Heart right ventricle (tissue), 16 donors: ENCODE data around the gene LCN1. TPM values are rescaled to one million over a fixed set of nuclear protein-coding genes. Genes with fewer than 3 reads are reported as not detected.

Experiments used
- ATAC-seq, 8 donors: fragments of 200-7000 bp; cut with Tn5 transposase; one replicate each; pipeline ENCODE4 v1.9.1; 2020; ENCODE audit warnings: mild to moderate bottlenecking in 8 of 8, moderate library complexity in 8 of 8, moderate number of reproducible peaks in 1 of 8
- DNase-seq, 2 donors: peaks; one replicate each; pipeline ENCODE4 v3.0.0-alpha.2; 2020
- H3K27ac ChIP-seq, 10 donors: fragments of 200-600 bp; sonication (generic) in 2 of 10; one replicate each; pipeline versions ENCODE4 v1.5.0 to v1.8.0; 2020 to 2022; ENCODE audit warnings: mild to moderate bottlenecking in 3 of 10
- H3K27me3 ChIP-seq, 7 donors: fragments of 200-600 bp; one replicate each; pipeline ENCODE4 v1.8.0; 2021 to 2022; ENCODE audit warnings: mild to moderate bottlenecking in 2 of 7
- H3K36me3 ChIP-seq, 9 donors: fragments of 200-600 bp; sonication (generic) in 1 of 9; one replicate each; pipeline versions ENCODE4 v1.5.0 to v1.8.0; 2020 to 2022; ENCODE audit warnings: mild to moderate bottlenecking in 2 of 9
- H3K4me1 ChIP-seq, 9 donors: fragments of 200-600 bp; sonication (generic) in 1 of 9; one replicate each; pipeline versions ENCODE4 v1.5.0 to v1.8.0; 2020 to 2022; ENCODE audit warnings: mild to moderate bottlenecking in 4 of 9
- H3K4me3 ChIP-seq, 10 donors: fragments of 200-600 bp; sonication (generic) in 2 of 10; one replicate each; pipeline versions ENCODE4 v1.5.0 to v1.8.0; 2020 to 2022; ENCODE audit warnings: mild to moderate bottlenecking in 7 of 10, moderate library complexity in 2 of 10
- H3K9me3 ChIP-seq, 11 donors: fragments of 200-600 bp in 10 of 11; sonication (generic) in 2 of 11; one replicate each; pipeline versions ENCODE4 v1.5.0 to v1.8.0; 2013 to 2022; ENCODE audit warnings: mild to moderate bottlenecking in 2 of 11, control low read depth in 1 of 11, moderate library complexity in 1 of 11
- CTCF ChIP-seq, 9 donors: fragments of 200-600 bp; sonication (generic) in 2 of 9; IDR thresholded peaks; one replicate each; pipeline versions ENCODE4 v1.5.0 to v1.8.0; 2021 to 2022; ENCODE audit warnings: antibody characterized with exemption in 9 of 9, mild to moderate bottlenecking in 5 of 9, moderate library complexity in 1 of 9
- WGBS, 2 donors: extraction: QIAGEN DNeasy Blood & Tissue Kit; methylation state at CpG; one replicate each; pipeline ENCODE4 v1.1.7; 2013; ENCODE audit warnings: inconsistent platforms in 1 of 2; 5-methylcytosine and 5-hydroxymethylcytosine counted together
- intact Hi-C, 10 donors: fragments of 100-400 bp; cut with DNase I; formaldehyde crosslinking; loops; one replicate each; pipeline versions ENCODE4 v1.11.1 to v1.14.2; 2022
- polyA plus RNA-seq, 2 donors: library from polyadenylated mRNA; stranded (reverse); fragments of 200-250 nt; gene quantifications; one replicate each; pipeline ENCODE4 v1.2.3, GENCODE V29; 2013
- total RNA-seq, 10 donors: library from RNA; stranded (reverse); fragmentation: NEBNext Ultra II Directional in 3 of 10; extraction: Animal tissue kit (Norgen Biotek cat#: 25700) in 3 of 10; gene quantifications; one replicate each; pipeline versions ENCODE4 v1.2.1 to v1.2.4, GENCODE V29; 2021 to 2023
- donor health status: Arrhythmogenic right ventricular cardiomyopathy.
- donor health status: ischemic (EF 13 %, LVEDD 7.1; RV severe dilation, severe dysfunction).
- donor health status: healthy with polysubstance abuse.
- donor health status: DM: no; HTN: yes; CAD: no.
- donor health status: DM: no; HTN: no; CAD: no.
- donor health status: ischemic (EF 25% LVEDD 6.9; RV normal size, moderate dysfunction).
- donor health status: ischemic (EF 25% LVEDD 5.7; RV mildly dilated, moderate dysfunction).
- donor health status: healthy.
- donor health status: DM: yes; HTN: yes; CAD: no.
- donor health status: Ischemic cardiomyopathy.
- donor health status: ischemic (EF 35%, LVEDD 5.7; RV mildly dilated, moderate dysfunction).
- donor health status: nonischemic (EF 11% LVEDD 7.7; RV severe dilation, severe dysfunction).
- donor health status: DM: yes; HTN: yes; CAD: no.
- donor health status: PGD.
- donor health status: ischemic (EF 29% LVEDD 5.4; RV normal size, mild dysfunction).
- donor health status: nonischemic (EF 23%, LVEDD 6.1; RV moderate dilation, normal function).

The LCN1 gene
- total and polyA plus RNA-seq, 12 donors, result 0.13 to 0.76 (median 0.32) TPM; not detected in 9

GRCh38 chr9:135484460-135485277 lies 36.6 kb upstream of the LCN1 start:
- ATAC-seq (no peak), DNase-seq (no peak)
- intact Hi-C loops, result no loop called here
- H3K27ac ChIP-seq, result no peak overlapping the region
- no peaks in the 10 kb centered on the region for H3K9me3 ChIP-seq
- H3K4me1 ChIP-seq, result peaks cover 3 to 20% (median 11%) of the 10 kb centered on the region in 9 donors
- TF ChIP-seq CTCF (IDR thresholded peaks at IDR 0.05), result no peak
- WGBS, 2 donors, result 96 to 97% methylated on average over 47 of the region's 47 CpGs
- no peak overlapping the region for H3K4me3 ChIP-seq
- peaks cover 0 to 68% (median 21%) of the 10 kb centered on the region in 9 donors for H3K36me3 ChIP-seq
- H3K27me3 ChIP-seq, result peaks cover 0 to 17% (median 0%) of the 10 kb centered on the region in 7 donors

DNA sequence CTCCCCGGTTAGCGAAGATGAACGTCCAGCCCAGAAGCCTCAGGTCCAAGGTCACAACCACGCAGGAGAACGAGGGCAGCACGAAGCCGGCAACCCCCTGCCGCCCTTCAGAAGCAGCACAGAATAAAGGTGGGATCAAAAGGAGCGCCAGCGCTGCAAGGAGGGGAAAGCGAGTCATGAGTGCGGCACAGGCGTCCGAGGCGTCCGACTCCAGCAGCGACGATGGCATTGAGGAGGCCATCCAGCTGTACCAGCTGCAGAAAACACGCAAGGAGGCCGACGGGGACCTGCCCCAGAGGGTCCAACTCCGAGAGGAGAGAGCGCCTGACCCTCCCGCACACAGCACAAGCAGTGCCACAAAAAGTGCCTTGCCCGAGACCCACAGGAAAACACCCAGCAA lies 35.9 kb upstream of the LCN1 start:
- no peak for TF ChIP-seq CTCF (IDR thresholded peaks at IDR 0.05)
- WGBS, 2 donors, result 95 to 97% methylated on average over 25 of the region's 25 CpGs

GRCh38 chr9:135485832-135486231 lies 35.4 kb upstream of the LCN1 start:
- no peak overlapping the region for H3K27ac ChIP-seq
- peaks cover 0 to 10% (median 0%) of the 10 kb centered on the region in 7 donors for H3K27me3 ChIP-seq
- DNase-seq (no peak), ATAC-seq (no peak)
- 85 to 87% methylated on average over 21 of the region's 21 CpGs for WGBS, 2 donors
- no peaks in the 10 kb centered on the region for H3K9me3 ChIP-seq
- H3K4me3 ChIP-seq, result no peak overlapping the region
- peaks cover 1 to 13% (median 6%) of the 10 kb centered on the region in 9 donors for H3K4me1 ChIP-seq
- intact Hi-C loops, result no loop called here
- TF ChIP-seq CTCF (IDR thresholded peaks at IDR 0.05), result no peak
- H3K36me3 ChIP-seq, result peaks cover 0 to 70% (median 21%) of the 10 kb centered on the region in 9 donors

More for the DNA sequence above, 35.9 kb upstream of the LCN1 start:
- Histone ChIP-seq H3K9me3 (no peaks in the 10 kb centered on the region), H3K27ac (no peak overlapping the region), H3K4me3 (no peak overlapping the region), H3K36me3 (peaks cover 0 to 70% (median 21%) of the 10 kb centered on the region in 9 donors), H3K4me1 (peaks cover 3 to 18% (median 10%) of the 10 kb centered on the region in 9 donors), H3K27me3 (peaks cover 0 to 14% (median 0%) of the 10 kb centered on the region in 7 donors)
- ATAC-seq (no peak), DNase-seq (no peak)
- intact Hi-C loops, result no loop called here

- Histone ChIP-seq H3K4me1 (peaks cover 0 to 7% (median 0%) of the 10 kb centered on the region in 9 donors), H3K4me3 (no peak overlapping the region), H3K9me3 (no peaks in the 10 kb centered on the region), H3K27me3 (peaks cover 0 to 4% (median 0%) of the 10 kb centered on the region in 7 donors), H3K36me3 (peaks cover 0 to 73% (median 21%) of the 10 kb centered on the region in 9 donors), H3K27ac (no peak overlapping the region)
- WGBS, 2 donors, result 77 to 85% methylated on average over 33 of the region's 33 CpGs
- ATAC-seq, result no peak
- TF ChIP-seq CTCF (IDR thresholded peaks at IDR 0.05), result no peak
- DNase-seq, result no peak
- intact Hi-C loops, result no loop called here
Measured at GRCh38 chr9:135486267-135487065, 34.8 kb upstream of the LCN1 start.
